Gastroesophageal sphincter (tissue), 3 donors: ENCODE data around the gene UBE2J2.

ENCODE experiments used
- CTCF ChIP-seq, 4 experiments: fragments of 200-600 bp in 2 of 4; fragments of 450-650 bp in 2 of 4; sonication (generic) in 1 of 4; IDR thresholded peaks; one replicate each; pipeline ENCODE4 v1.5.1; 2017 to 2019; ENCODE audit warnings: antibody characterized with exemption in 4 of 4, mild to moderate bottlenecking in 2 of 4, moderate library complexity in 2 of 4
- EP300 ChIP-seq: sonication (generic); formaldehyde crosslinking; IDR thresholded peaks from one replicate; pipeline ENCODE4 v1.6.1; 2017; ENCODE audit warnings: antibody characterized with exemption, mild to moderate bottlenecking
- POLR2A ChIP-seq, 2 donors: fragments of 450-650 bp; IDR thresholded peaks; one replicate each; pipeline ENCODE4 v1.6.1; 2017; ENCODE audit warnings: antibody characterized with exemption in 2 of 2, mild to moderate bottlenecking in 2 of 2, moderate library complexity in 1 of 2

GRCh38 chr1:1322952-1323351 is 49.3 kb upstream of the UBE2J2 start:
- TF ChIP-seq POLR2A (IDR thresholded peaks at IDR 0.05) (no peak), CTCF (IDR thresholded peaks at IDR 0.05) (no peak), EP300 (no peak)
